Hepatocyte (in vitro differentiated cells): Measurements from ENCODE around the gene YPEL1. TPM values are rescaled to one million over a fixed set of nuclear protein-coding genes. Genes with fewer than 3 reads are reported as not detected.

Source experiments
- DNase-seq: peaks from one replicate; pipeline ENCODE4 v3.0.0-alpha.2; 2016; ENCODE audit warnings: low spot score
- H2AFZ ChIP-seq: fragments of 200-600 bp; sonication (generic); 2 replicates; pipeline ENCODE4 v1.6.0; 2016; ENCODE audit warnings: antibody characterized with exemption, mild to moderate bottlenecking
- H3K27ac ChIP-seq: fragments of 200-600 bp; sonication (generic); 2 replicates; pipeline ENCODE4 v1.5.1; 2016; ENCODE audit warnings: mild to moderate bottlenecking
- H3K27me3 ChIP-seq: fragments of 200-600 bp; sonication (generic); 2 replicates; pipeline ENCODE4 v1.6.1; 2016
- H3K36me3 ChIP-seq: fragments of 200-600 bp; sonication (generic); replicated peaks from 2 replicates; pipeline ENCODE4 v1.5.1; 2016; ENCODE audit warnings: low read depth; ENCODE audit not compliant: insufficient read depth
- H3K4me1 ChIP-seq: fragments of 200-600 bp; sonication (generic); 2 replicates; pipeline ENCODE4 v1.5.1; 2016; ENCODE audit warnings: mild to moderate bottlenecking, moderate library complexity; ENCODE audit not compliant: insufficient read depth
- H3K4me2 ChIP-seq: fragments of 200-600 bp; sonication (generic); 2 replicates; pipeline ENCODE4 v1.6.0; 2016
- H3K4me3 ChIP-seq: fragments of 200-600 bp; sonication (generic); 2 replicates; pipeline ENCODE4 v1.5.1; 2016; ENCODE audit warnings: mild to moderate bottlenecking
- H3K79me2 ChIP-seq: fragments of 200-600 bp; sonication (generic); 2 replicates; pipeline ENCODE4 v1.6.0; 2017; ENCODE audit warnings: mild to moderate bottlenecking
- H3K9me2 ChIP-seq: fragments of 200-600 bp; sonication (generic); replicated peaks from 2 replicates; pipeline ENCODE4 v1.6.0; 2017; ENCODE audit warnings: mild to moderate bottlenecking; ENCODE audit not compliant: insufficient read depth
- H3K9me3 ChIP-seq: fragments of 200-600 bp; sonication (generic); 2 replicates; pipeline ENCODE4 v1.5.1; 2016; ENCODE audit warnings: low read depth, mild to moderate bottlenecking
- H4K20me1 ChIP-seq: fragments of 200-600 bp; sonication (generic); 2 replicates; pipeline ENCODE4 v1.6.0; 2016; ENCODE audit warnings: mild to moderate bottlenecking; ENCODE audit not compliant: insufficient read depth, poor library complexity, severe bottlenecking
- CTCF ChIP-seq: fragments of 200-600 bp; sonication (generic); IDR thresholded peaks from 2 replicates; pipeline ENCODE4 v1.5.1; 2016; ENCODE audit warnings: antibody characterized with exemption, mild to moderate bottlenecking; ENCODE audit not compliant: poor library complexity
- EZH2 ChIP-seq: fragments of 200-600 bp; sonication (generic); IDR thresholded peaks from 2 replicates; pipeline ENCODE4 v1.6.1; 2016; ENCODE audit warnings: antibody characterized with exemption, mild to moderate bottlenecking, borderline replicate concordance
- EZH2phosphoT487 ChIP-seq: fragments of 200-600 bp; sonication (generic); IDR thresholded peaks from one replicate; pipeline ENCODE4 v1.6.1; 2018; ENCODE audit warnings: antibody characterized with exemption, mild to moderate bottlenecking, low read depth, moderate library complexity; ENCODE audit not compliant: unreplicated experiment, severe bottlenecking
- WGBS: methylation state at CpG from one replicate; pipeline ENCODE4 v1.1.6; 2016; ENCODE audit warnings: low lambda C conversion rate; ENCODE audit errors: missing lambda C conversion rate; 5-methylcytosine and 5-hydroxymethylcytosine counted together
- polyA plus RNA-seq: library from polyadenylated mRNA; unstranded; fragments of >200 nt; fragmentation: Nextera tagmentation; extraction: Ambion mirVana; gene quantifications from 2 replicates; pipeline ENCODE4 v1.2.1, GENCODE V29; 2016
- total RNA-seq: library from RNA; depleted of rRNA; stranded (reverse); fragments of >200 nt; gene quantifications from 2 replicates; pipeline ENCODE4 v1.2.3, GENCODE V29; 2014

YPEL1 gene
- total and polyA plus RNA-seq, 2 experiments from 2014 or later: 2.0 to 3.1 TPM

- H3K9me3 ChIP-seq: no peaks in the 10 kb centered on the region
- no peaks in the 10 kb centered on the region for H3K36me3 ChIP-seq
- TF ChIP-seq EZH2phosphoT487: no peak
- no peak for TF ChIP-seq CTCF
- TF ChIP-seq EZH2: no peak
- H3K79me2 ChIP-seq: no peaks in the 10 kb centered on the region
- WGBS: 90% methylated on average over 8 of the region's 8 CpGs
- H3K27ac ChIP-seq: no peak overlapping the region
- H3K4me1 ChIP-seq: peaks cover 8% of the 10 kb centered on the region
- no peaks in the 10 kb centered on the region for H3K9me2 ChIP-seq
- H4K20me1 ChIP-seq: no peaks in the 10 kb centered on the region
- no peak for DNase-seq
- H3K27me3 ChIP-seq: peaks cover 11% of the 10 kb centered on the region
- no peak overlapping the region for H3K4me3 ChIP-seq
- no peak overlapping the region for H3K4me2 ChIP-seq
- H2AFZ ChIP-seq: no peak overlapping the region
Measured at GRCh38 chr22:21738081-21738480, 2.5 kb upstream of the YPEL1 start.

- H2AFZ ChIP-seq: no peak overlapping the region
- H3K4me3 ChIP-seq: no peak overlapping the region
- WGBS: 88% methylated on average over 7 of the region's 9 CpGs
- no peaks in the 10 kb centered on the region for H3K79me2 ChIP-seq
- peaks cover 8% of the 10 kb centered on the region for H3K4me1 ChIP-seq
- H3K9me2 ChIP-seq: no peaks in the 10 kb centered on the region
- no peak for TF ChIP-seq CTCF
- no peak for TF ChIP-seq EZH2phosphoT487
- TF ChIP-seq EZH2: no peak
- H3K9me3 ChIP-seq: no peaks in the 10 kb centered on the region
- no peak overlapping the region for H3K27ac ChIP-seq
- no peaks in the 10 kb centered on the region for H3K36me3 ChIP-seq
- no peak overlapping the region for H3K4me2 ChIP-seq
- H4K20me1 ChIP-seq: no peaks in the 10 kb centered on the region
- H3K27me3 ChIP-seq: peaks cover 11% of the 10 kb centered on the region
- DNase-seq: no peak
Measured at GRCh38 chr22:21736948-21737347, 1.4 kb upstream of the YPEL1 start.

- Histone ChIP-seq H3K4me3 (peak overlapping the region; percentile 37), H3K4me2 (peak overlapping the region; percentile 90), H3K79me2 (no peaks in the 10 kb centered on the region), H3K27me3 (peaks cover 11% of the 10 kb centered on the region), H3K27ac (no peak overlapping the region), H4K20me1 (no peaks in the 10 kb centered on the region), H2AFZ (peak overlapping the region; percentile 77), H3K36me3 (no peaks in the 10 kb centered on the region), H3K9me2 (no peaks in the 10 kb centered on the region), H3K4me1 (peaks cover 8% of the 10 kb centered on the region), H3K9me3 (no peaks in the 10 kb centered on the region)
- TF ChIP-seq CTCF (no peak), EZH2 (no peak), EZH2phosphoT487 (no peak)
- 16% methylated on average over 50 of the region's 65 CpGs for WGBS
- no peak for DNase-seq
Measured at GRCh38 chr22:21736084-21736642, 569 bp upstream of the YPEL1 start.
